K562 (cell line): ENCODE results near the gene CALD1. TPM values are rescaled to one million over a fixed set of nuclear protein-coding genes. Genes with fewer than 3 reads are reported as not detected.

Experiments used
- ATAC-seq: fragments of 200-7000 bp; cut with Tn5 transposase; 3 replicates; pipeline ENCODE4 v1.9.1; 2020; ENCODE audit warnings: moderate library complexity
- BruUV-seq: library from RNA; stranded (reverse); fragments of 400-500 nt; replicated peaks from 2 replicates; lab custom pipeline; 2021; lab: Mats Ljungman, UMichigan
- CTCF ChIA-PET: fragments of 300-600 bp; formaldehyde crosslinking; extraction: SDS; loops from one replicate; lab custom pipeline; 2021; ENCODE audit warnings: low intra/inter-chr PET ratio; lab: Yijun Ruan, JAX
- POLR2A ChIA-PET: fragments of 300-600, 350-650 bp; sonication (Branson Sonifier 250); formaldehyde crosslinking; extraction: SDS; loops from one replicate; lab custom pipeline; 2021; ENCODE audit warnings: antibody characterized with exemption, inconsistent platforms; lab: Yijun Ruan, JAX
- DNase-seq, 4 experiments: peaks; one replicate each; pipeline versions ENCODE4 v3.0.0 to v3.0.0-alpha.2; 2011 to 2018; ENCODE audit warnings: low spot score in 3 of 4, mixed read lengths in 3 of 4; ENCODE audit errors: extremely low read depth in 1 of 4
- FAIRE-seq: peaks from 2 replicates; lab custom pipeline; 2011; peaks lifted over from hg19 to GRCh38; lab: Jason Lieb, UNC
- H2AFZ ChIP-seq: 2 replicates; pipeline ENCODE4 v1.6.0; 2011; ENCODE audit warnings: low read depth, low read length, control low read depth, inconsistent platforms
- H3K27ac ChIP-seq: fragments of 200-600 bp; 3 replicates; pipeline ENCODE4 v1.8.0; 2011; ENCODE audit warnings: low read depth, mild to moderate bottlenecking, control low read depth, inconsistent platforms, low read length, moderate library complexity, mixed read lengths; ENCODE audit errors: extremely low read depth
- H3K27me3 ChIP-seq, 2 experiments: fragments of 300-600 bp in 1 of 2; 2 replicates in 1 of 2; 3 replicates in 1 of 2; pipeline versions ENCODE4 v1.6.0 to v1.8.0; 2011; ENCODE audit warnings: inconsistent platforms in 2 of 2, low read length in 2 of 2, mild to moderate bottlenecking in 1 of 2, mixed read lengths in 1 of 2, moderate library complexity in 1 of 2; ENCODE audit not compliant: control insufficient read depth in 2 of 2, insufficient read depth in 2 of 2
- H3K36me3 ChIP-seq: fragments of 300-600 bp; 3 replicates; pipeline ENCODE4 v1.8.0; 2011; ENCODE audit warnings: mild to moderate bottlenecking, low read length, inconsistent platforms; ENCODE audit not compliant: control insufficient read depth, insufficient read depth
- H3K4me1 ChIP-seq, 2 experiments: fragments of 200-600 bp in 1 of 2; replicated peaks in 1 of 2; 2 replicates in 1 of 2; 3 replicates in 1 of 2; pipeline versions ENCODE4 v1.5.1 to v1.8.0; 2011; ENCODE audit warnings: inconsistent platforms in 2 of 2, low read length in 2 of 2, mild to moderate bottlenecking in 1 of 2, mixed read lengths in 1 of 2, moderate library complexity in 1 of 2; ENCODE audit not compliant: control insufficient read depth in 2 of 2, insufficient read depth in 2 of 2
- H3K4me2 ChIP-seq: 2 replicates; pipeline ENCODE4 v1.6.1; 2011; ENCODE audit warnings: low read length, control low read depth, inconsistent platforms, mixed read lengths; ENCODE audit not compliant: insufficient read depth
- H3K4me3 ChIP-seq: fragments of 200-600 bp; sonication (generic), shearing (Covaris generic); 2 replicates; pipeline ENCODE4 v1.5.1; 2016; ENCODE audit warnings: control low read depth, inconsistent platforms
- H3K79me2 ChIP-seq: fragments of 200-600 bp; 3 replicates; pipeline ENCODE4 v1.8.0; 2011; ENCODE audit warnings: low read length, inconsistent platforms; ENCODE audit not compliant: control insufficient read depth, insufficient read depth
- H3K9ac ChIP-seq, 2 experiments: 2 replicates each; pipeline versions ENCODE4 v1.6.0 to v1.6.1; 2011; ENCODE audit warnings: low read depth in 2 of 2, low read length in 2 of 2, control low read depth in 1 of 2, inconsistent platforms in 1 of 2, mild to moderate bottlenecking in 1 of 2, mixed read lengths in 1 of 2; ENCODE audit not compliant: insufficient read depth in 1 of 2
- H3K9me1 ChIP-seq: one replicate; pipeline ENCODE4 v1.6.0; 2011; ENCODE audit warnings: inconsistent platforms, mild to moderate bottlenecking, low read length, moderate library complexity; ENCODE audit not compliant: control insufficient read depth, insufficient read depth
- H3K9me3 ChIP-seq: replicated peaks from 2 replicates; pipeline ENCODE4 v1.5.1; 2011; ENCODE audit warnings: low read depth, low read length, inconsistent platforms; ENCODE audit not compliant: control insufficient read depth, insufficient read depth
- H4K20me1 ChIP-seq: replicated peaks from 2 replicates; pipeline ENCODE4 v1.6.1; 2011; ENCODE audit warnings: low read length, inconsistent platforms, mixed read lengths; ENCODE audit not compliant: control insufficient read depth, insufficient read depth
- DLX4 ChIP-seq: fragments of 250-450 bp; sonication (Bioruptor Pico); IDR thresholded peaks from 2 replicates; pipeline ENCODE4 v1.6.1; 2021; ENCODE audit warnings: mild to moderate bottlenecking
- RFX5 ChIP-seq: IDR thresholded peaks from 2 replicates; pipeline ENCODE4 v1.6.1; 2011; ENCODE audit warnings: low read depth, mild to moderate bottlenecking, improper control_type of control experiment, low read length
- SPI1 ChIP-seq: IDR thresholded peaks from 2 replicates; pipeline ENCODE4 v1.6.1; 2011; ENCODE audit warnings: low read depth, low read length, control low read depth, borderline replicate concordance
- ZNF699 ChIP-seq: fragments of 250-450 bp; sonication (Bioruptor Pico); IDR thresholded peaks from 2 replicates; pipeline ENCODE4 v1.8.0; 2021; ENCODE audit warnings: mild to moderate bottlenecking, moderate library complexity; ENCODE audit not compliant: insufficient replicate concordance
- WGBS: fragments of 100-300 bp; shearing (Covaris generic); methylation state at CpG from one replicate; pipeline ENCODE4 v1.1.6; 2016; ENCODE audit warnings: low coverage, mixed read lengths; ENCODE audit not compliant: insufficient coverage; ENCODE audit errors: missing lambda C conversion rate; 5-methylcytosine and 5-hydroxymethylcytosine counted together
- in situ Hi-C: fragments of 300-500 bp; cut with MboI; formaldehyde crosslinking; loops from 4 replicates; pipeline ENCODE4 v1.15.0; 2018; ENCODE audit warnings: inconsistent platforms, mixed read lengths
- intact Hi-C: fragments of 100-400 bp; cut with micrococcal nuclease; formaldehyde crosslinking; loops from 2 replicates; pipeline ENCODE4 v1.14.2; 2022
- polyA plus RNA-seq, 8 experiments: library from polyadenylated mRNA; depleted of rRNA in 4 of 8; stranded (reverse) in 5 of 8; unstranded in 3 of 8; fragments of >200 nt; fragmentation: Nextera tagmentation in 2 of 8; fragmentation: Illumina TruSeq in 1 of 8; extraction: Ambion mirVana in 2 of 8; extraction: Trizol in 1 of 8; gene quantifications; 2 replicates each; pipeline versions ENCODE4 v1.2.1 to v1.2.3, GENCODE V29; 2011 to 2014; ENCODE audit warnings: inconsistent platforms in 1 of 8, missing spikeins in 1 of 8
- total RNA-seq, 7 experiments: library from RNA; depleted of rRNA in 6 of 7; stranded (reverse); fragments of >200 nt in 6 of 7; fragmentation: Illumina TruSeq in 2 of 7; extraction: Trizol in 2 of 7; gene quantifications; 2 replicates each; pipeline versions ENCODE4 v1.2.1 to v1.2.3, GENCODE V29; 2011 to 2021; ENCODE audit warnings: low replicate concordance in 1 of 7

The CALD1 gene
- total and polyA plus RNA-seq, 9 of the 15 experiments (the other 6 are each of a cell fraction or from before 2014, with no cell fraction given), result 0.40 TPM; not detected in 8

DNA sequence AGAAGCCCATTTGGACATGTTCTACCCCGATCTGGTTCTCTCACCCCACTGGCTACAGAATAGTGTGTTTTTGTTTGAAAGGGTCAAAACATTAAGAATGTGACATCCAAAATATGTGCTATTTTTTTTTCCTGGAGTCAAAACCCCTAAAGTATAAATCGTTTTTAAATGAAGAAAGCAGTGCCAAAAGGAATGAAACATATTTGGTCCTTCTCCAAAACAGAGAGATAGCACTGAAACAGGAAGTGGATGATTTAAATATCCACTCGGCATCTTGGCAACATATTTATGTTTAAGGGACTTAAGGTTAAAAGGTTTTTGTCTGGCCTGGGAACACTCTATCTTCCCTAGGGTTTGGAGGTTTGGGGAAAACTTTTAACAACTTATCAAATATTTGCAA, 32.3 kb downstream of the CALD1 start:
- H2AFZ ChIP-seq, result no peak overlapping the region
- intact Hi-C loops (no loop called here), in situ Hi-C loops (no loop called here)
- ATAC-seq (no peak), DNase-seq (no peak), FAIRE-seq (no peak)
- no peaks in the 10 kb centered on the region for H3K4me1 ChIP-seq
- POLR2A ChIA-PET, result no interaction called here
- H3K9me1 ChIP-seq, result no peaks in the 10 kb centered on the region
- H3K9ac ChIP-seq, result no peak overlapping the region
- H3K27me3 ChIP-seq, result peaks cover 3 to 11% of the 10 kb centered on the region in 2 experiments; a peak in 3 of 5 replicates
- WGBS, result 2% methylated on average over 3 of the region's 3 CpGs
- TF ChIP-seq RFX5 (no peak), DLX4 (CRISPR knock-in tag) (no peak), ZNF699 (CRISPR knock-in tag) (no peak), SPI1 (peak; percentile 53; the same call in 1 of the 2 replicates)
- H3K79me2 ChIP-seq, result no peaks in the 10 kb centered on the region
- H3K27ac ChIP-seq, result no peak overlapping the region
- BruUV-seq, result no TSS peak
- H4K20me1 ChIP-seq, result no peaks in the 10 kb centered on the region
- no peak overlapping the region for H3K4me2 ChIP-seq
- CTCF ChIA-PET, result no interaction called here
- no peaks in the 10 kb centered on the region for H3K9me3 ChIP-seq
- H3K36me3 ChIP-seq, result no peaks in the 10 kb centered on the region
- no peak overlapping the region for H3K4me3 ChIP-seq
